H9 (cell line): ENCODE measurements around the gene OR6F1. TPM values are rescaled to one million over a fixed set of nuclear protein-coding genes. Genes with fewer than 3 reads are reported as not detected.

Source experiments
- DNase-seq: peaks from one replicate; pipeline ENCODE4 v3.0.0-alpha.2; 2017
- H2AFZ ChIP-seq: one replicate; pipeline ENCODE4 v1.6.1; 2013; ENCODE audit warnings: mild to moderate bottlenecking, low read length, control low read depth, moderate library complexity
- H2AK5ac ChIP-seq: 2 replicates; pipeline ENCODE4 v1.6.1; 2013; ENCODE audit warnings: low read length, control low read depth, mixed read lengths; ENCODE audit not compliant: insufficient read length
- H2BK120ac ChIP-seq: one replicate; pipeline ENCODE4 v1.6.1; 2013; ENCODE audit warnings: low read depth, mild to moderate bottlenecking, low read length, control low read depth, inconsistent platforms; ENCODE audit not compliant: poor library complexity, severe bottlenecking
- H2BK12ac ChIP-seq: 2 replicates; pipeline ENCODE4 v1.6.1; 2013; ENCODE audit warnings: low read length, control low read depth, mixed read lengths, low read depth; ENCODE audit not compliant: insufficient read length
- H2BK15ac ChIP-seq: 2 replicates; pipeline ENCODE4 v1.6.1; 2013; ENCODE audit warnings: low read depth, low read length, control low read depth
- H2BK20ac ChIP-seq: one replicate; pipeline ENCODE4 v1.6.1; 2013; ENCODE audit warnings: low read depth, mild to moderate bottlenecking, low read length, control low read depth, inconsistent platforms; ENCODE audit not compliant: poor library complexity, severe bottlenecking
- H2BK5ac ChIP-seq: 2 replicates; pipeline ENCODE4 v1.6.1; 2013; ENCODE audit warnings: low read length, control low read depth, mixed read lengths; ENCODE audit not compliant: insufficient read length
- H3K14ac ChIP-seq: 2 replicates; pipeline ENCODE4 v1.6.1; 2013; ENCODE audit warnings: low read length, control low read depth; ENCODE audit not compliant: insufficient read depth
- H3K18ac ChIP-seq: 2 replicates; pipeline ENCODE4 v1.6.1; 2013; ENCODE audit warnings: low read depth, mild to moderate bottlenecking, mixed read lengths, low read length, control low read depth; ENCODE audit not compliant: insufficient read length
- H3K23ac ChIP-seq: 2 replicates; pipeline ENCODE4 v1.6.1; 2013; ENCODE audit warnings: low read length, control low read depth, mixed read lengths, low read depth; ENCODE audit not compliant: insufficient read length
- H3K23me2 ChIP-seq: 2 replicates; pipeline ENCODE4 v1.6.1; 2013; ENCODE audit warnings: low read depth, mild to moderate bottlenecking, mixed read lengths, low read length, control low read depth; ENCODE audit not compliant: insufficient read length, poor library complexity, severe bottlenecking
- H3K27ac ChIP-seq: 2 replicates; pipeline ENCODE4 v1.5.1; 2013; ENCODE audit warnings: low read length, control low read depth, mixed read lengths, low read depth; ENCODE audit not compliant: insufficient read length
- H3K27me3 ChIP-seq: 2 replicates; pipeline ENCODE4 v1.6.1; 2013; ENCODE audit warnings: low read length, control low read depth, inconsistent platforms; ENCODE audit not compliant: insufficient read depth
- H3K4ac ChIP-seq: 2 replicates; pipeline ENCODE4 v1.6.1; 2013; ENCODE audit warnings: low read depth, mild to moderate bottlenecking, control low read depth, inconsistent platforms, low read length, moderate library complexity
- H3K4me1 ChIP-seq: 2 replicates; pipeline ENCODE4 v1.6.1; 2013; ENCODE audit warnings: low read length, control low read depth, inconsistent platforms; ENCODE audit not compliant: insufficient read depth
- H3K4me2 ChIP-seq: 2 replicates; pipeline ENCODE4 v1.6.1; 2013; ENCODE audit warnings: low read length, control low read depth, mixed read lengths; ENCODE audit not compliant: insufficient read length, insufficient read depth
- H3K56ac ChIP-seq: 2 replicates; pipeline ENCODE4 v1.6.1; 2013; ENCODE audit warnings: low read depth, mild to moderate bottlenecking, mixed read lengths, low read length, control low read depth; ENCODE audit not compliant: insufficient read length
- H3K79me1 ChIP-seq: 2 replicates; pipeline ENCODE4 v1.6.1; 2013; ENCODE audit warnings: low read depth, mild to moderate bottlenecking, moderate library complexity, low read length, control low read depth, inconsistent platforms; ENCODE audit not compliant: insufficient read depth, poor library complexity, severe bottlenecking
- H3K79me2 ChIP-seq: 2 replicates; pipeline ENCODE4 v1.6.1; 2013; ENCODE audit warnings: low read length, control low read depth, inconsistent platforms; ENCODE audit not compliant: insufficient read depth
- H3K9ac ChIP-seq: 2 replicates; pipeline ENCODE4 v1.6.1; 2013; ENCODE audit warnings: low read length, control low read depth, mixed read lengths; ENCODE audit not compliant: insufficient read length; ENCODE audit errors: extremely low read depth
- H3K9me3 ChIP-seq: one replicate; pipeline ENCODE4 v1.6.1; 2013; ENCODE audit warnings: low read depth, low read length, inconsistent platforms; ENCODE audit not compliant: control insufficient read depth
- H3T11ph ChIP-seq: one replicate; pipeline ENCODE4 v1.6.1; 2013; ENCODE audit warnings: mild to moderate bottlenecking, low read length, control low read depth, inconsistent platforms
- H4K20me1 ChIP-seq: one replicate; pipeline ENCODE4 v1.6.1; 2013; ENCODE audit not compliant: control insufficient read depth, insufficient read length, insufficient read depth
- H4K5ac ChIP-seq: 2 replicates; pipeline ENCODE4 v1.6.1; 2013; ENCODE audit warnings: low read depth, mild to moderate bottlenecking, mixed read lengths, low read length, control low read depth; ENCODE audit not compliant: insufficient read length
- H4K8ac ChIP-seq: replicated peaks from 2 replicates; pipeline ENCODE4 v1.6.1; 2013; ENCODE audit warnings: low read length, control low read depth, mixed read lengths, low read depth; ENCODE audit not compliant: insufficient read length
- H4K91ac ChIP-seq: 2 replicates; pipeline ENCODE4 v1.6.1; 2013; ENCODE audit warnings: low read depth, mild to moderate bottlenecking, moderate library complexity, mixed read lengths, low read length, control low read depth; ENCODE audit not compliant: insufficient read length
- H3K27ac Mint-ChIP-seq, 3 experiments: 2 replicates in 2 of 3; 3 replicates in 1 of 3; pipeline ENCODE4 v1.8.0; 2020 to 2021; ENCODE audit warnings: mixed read lengths in 3 of 3, mild to moderate bottlenecking in 1 of 3, moderate library complexity in 1 of 3
- H3K27me3 Mint-ChIP-seq: 2 replicates; pipeline ENCODE4 v1.8.0; 2021; ENCODE audit warnings: low read depth, mild to moderate bottlenecking, moderate library complexity, mixed read lengths
- H3K36me3 Mint-ChIP-seq, 3 experiments: 2 replicates in 2 of 3; 3 replicates in 1 of 3; pipeline ENCODE4 v1.8.0; 2020 to 2021; ENCODE audit warnings: low read depth in 3 of 3, mixed read lengths in 3 of 3; ENCODE audit not compliant: insufficient read depth in 1 of 3
- H3K4me1 Mint-ChIP-seq, 2 experiments: 2 replicates each; pipeline ENCODE4 v1.8.0; 2020; ENCODE audit warnings: mixed read lengths in 2 of 2
- H3K4me3 Mint-ChIP-seq, 2 experiments: 2 replicates in 1 of 2; 3 replicates in 1 of 2; pipeline ENCODE4 v1.8.0; 2020 to 2021; ENCODE audit warnings: mild to moderate bottlenecking in 2 of 2, mixed read lengths in 2 of 2, moderate library complexity in 1 of 2
- H3K9me3 Mint-ChIP-seq, 2 experiments: 2 replicates in 1 of 2; 3 replicates in 1 of 2; pipeline ENCODE4 v1.8.0; 2020; ENCODE audit warnings: mild to moderate bottlenecking in 2 of 2, mixed read lengths in 2 of 2, moderate library complexity in 1 of 2
- WGBS: extraction: QIAGEN DNeasy Blood & Tissue Kit; methylation state at CpG from one replicate; pipeline ENCODE4 v1.1.7; 2013; ENCODE audit warnings: missing lambda C conversion rate, low lambda C conversion rate, mixed read lengths; ENCODE audit not compliant: insufficient read length; ENCODE audit errors: extremely low coverage; 5-methylcytosine and 5-hydroxymethylcytosine counted together
- total RNA-seq: library from RNA; stranded (reverse); gene quantifications from 2 replicates; pipeline ENCODE4 v1.2.1, GENCODE V29; 2021
- TF ChIP-seq, protein P1 (sequence below): fragments of 200-600 bp; sonication (generic); conservative IDR thresholded peaks from 3 replicates; pipeline ENCODE4 v1.8.0; 2021; ENCODE audit warnings: antibody characterized with exemption, mild to moderate bottlenecking

The OR6F1 gene
- total RNA-seq, 1 experiment from 2014 or later = not detected

- no peak overlapping the region for H3K4ac ChIP-seq
- H3K27ac ChIP-seq = no peak overlapping the region
- no peak overlapping the region for H4K5ac ChIP-seq
- H3K56ac ChIP-seq = no peak overlapping the region
- no peak overlapping the region for H2BK20ac ChIP-seq
- no peak overlapping the region for H3K14ac ChIP-seq
- no peak overlapping the region for H4K8ac ChIP-seq
- H3K4me1 ChIP-seq = no peaks in the 10 kb centered on the region
- H4K20me1 ChIP-seq = no peaks in the 10 kb centered on the region
- Mint-ChIP-seq H3K4me1 (no peaks in the 10 kb centered on the region), H3K4me3 (no peak overlapping the region), H3K27ac (no peak overlapping the region), H3K27me3 (no peaks in the 10 kb centered on the region; the same call in 1 of the 2 replicates), H3K36me3 (no peaks in the 10 kb centered on the region), H3K9me3 (peaks cover 2 to 5% of the 10 kb centered on the region in 2 experiments; a peak in 4 of 5 replicates)
- H2BK120ac ChIP-seq = no peak overlapping the region
- H2BK5ac ChIP-seq = no peak overlapping the region
- H3K18ac ChIP-seq = no peak overlapping the region
- no peak overlapping the region for H2BK15ac ChIP-seq
- DNase-seq = peak; percentile 63
- no peak overlapping the region for H2BK12ac ChIP-seq
- H3K79me1 ChIP-seq = no peaks in the 10 kb centered on the region
- H4K91ac ChIP-seq = no peak overlapping the region
- H3K79me2 ChIP-seq = no peaks in the 10 kb centered on the region
- H3K23ac ChIP-seq = no peak overlapping the region
- no peak overlapping the region for H3K9ac ChIP-seq
- H3K27me3 ChIP-seq = no peaks in the 10 kb centered on the region
- no peak overlapping the region for H2AK5ac ChIP-seq
- no peaks in the 10 kb centered on the region for H3K9me3 ChIP-seq
- H3K4me2 ChIP-seq = no peak overlapping the region
- no peak overlapping the region for H3T11ph ChIP-seq
- TF ChIP-seq, protein P1, sequence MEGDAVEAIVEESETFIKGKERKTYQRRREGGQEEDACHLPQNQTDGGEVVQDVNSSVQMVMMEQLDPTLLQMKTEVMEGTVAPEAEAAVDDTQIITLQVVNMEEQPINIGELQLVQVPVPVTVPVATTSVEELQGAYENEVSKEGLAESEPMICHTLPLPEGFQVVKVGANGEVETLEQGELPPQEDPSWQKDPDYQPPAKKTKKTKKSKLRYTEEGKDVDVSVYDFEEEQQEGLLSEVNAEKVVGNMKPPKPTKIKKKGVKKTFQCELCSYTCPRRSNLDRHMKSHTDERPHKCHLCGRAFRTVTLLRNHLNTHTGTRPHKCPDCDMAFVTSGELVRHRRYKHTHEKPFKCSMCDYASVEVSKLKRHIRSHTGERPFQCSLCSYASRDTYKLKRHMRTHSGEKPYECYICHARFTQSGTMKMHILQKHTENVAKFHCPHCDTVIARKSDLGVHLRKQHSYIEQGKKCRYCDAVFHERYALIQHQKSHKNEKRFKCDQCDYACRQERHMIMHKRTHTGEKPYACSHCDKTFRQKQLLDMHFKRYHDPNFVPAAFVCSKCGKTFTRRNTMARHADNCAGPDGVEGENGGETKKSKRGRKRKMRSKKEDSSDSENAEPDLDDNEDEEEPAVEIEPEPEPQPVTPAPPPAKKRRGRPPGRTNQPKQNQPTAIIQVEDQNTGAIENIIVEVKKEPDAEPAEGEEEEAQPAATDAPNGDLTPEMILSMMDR = peak; percentile 92
- no peaks in the 10 kb centered on the region for H3K23me2 ChIP-seq
- H2AFZ ChIP-seq = no peak overlapping the region
- no CpG with 5 or more reads among the region's 7 CpGs for WGBS
Measured at GRCh38 chr1:247681288-247681897, 35.1 kb downstream of the OR6F1 start.
